Esophagus squamous epithelium (tissue), 5 donors: Measurements from ENCODE around the gene CCDC186. TPM values are rescaled to one million over a fixed set of nuclear protein-coding genes. Genes with fewer than 3 reads are reported as not detected.

ENCODE experiments used
- DNase-seq: peaks from one replicate; lab custom pipeline; 2025; lab: John Stamatoyannopoulos, UW
- H3K27ac ChIP-seq, 4 donors: fragments of 200-600 bp; sonication (generic); one replicate each; pipeline ENCODE4 v1.5.1; 2016 to 2019; ENCODE audit warnings: mild to moderate bottlenecking in 1 of 4
- H3K27me3 ChIP-seq, 4 donors: fragments of 200-600 bp; sonication (generic); 1 replicate in 3 of 4; 2 replicates in 1 of 4; pipeline versions ENCODE4 v1.5.1 to v1.6.0; 2017 to 2021; ENCODE audit warnings: antibody characterized with exemption in 1 of 4
- H3K36me3 ChIP-seq, 3 donors: fragments of 200-600 bp; sonication (generic); one replicate each; pipeline ENCODE4 v1.5.1; 2016 to 2019
- H3K4me1 ChIP-seq, 3 donors: fragments of 200-600 bp; sonication (generic); one replicate each; pipeline ENCODE4 v1.5.1; 2017 to 2019
- H3K4me3 ChIP-seq, 4 donors: fragments of 200-600 bp; sonication (generic); 1 replicate in 3 of 4; 2 replicates in 1 of 4; pipeline ENCODE4 v1.5.1; 2016 to 2019; ENCODE audit warnings: mild to moderate bottlenecking in 2 of 4, moderate library complexity in 1 of 4
- H3K9me3 ChIP-seq, 3 donors: fragments of 200-600 bp; sonication (generic); one replicate each; pipeline ENCODE4 v1.5.1; 2016 to 2019
- CTCF ChIP-seq, 6 experiments: fragments of 450-650 bp in 4 of 6; fragments of 200-600 bp in 2 of 6; sonication (generic) in 2 of 6; IDR thresholded peaks; one replicate each; pipeline ENCODE4 v1.5.1; 2016 to 2019; ENCODE audit warnings: antibody characterized with exemption in 6 of 6, mild to moderate bottlenecking in 4 of 6, moderate library complexity in 4 of 6
- POLR2A ChIP-seq, 4 donors: fragments of 450-650 bp; IDR thresholded peaks; one replicate each; pipeline ENCODE4 v1.6.1; 2017; ENCODE audit warnings: antibody characterized with exemption in 4 of 4, mild to moderate bottlenecking in 4 of 4, moderate library complexity in 3 of 4
- WGBS, 2 donors: methylation state at CpG; one replicate each; pipeline ENCODE4 v1.1.5; 2018; 5-methylcytosine and 5-hydroxymethylcytosine counted together
- intact Hi-C: fragments of 100-400 bp; cut with DNase I; formaldehyde crosslinking; loops from one replicate; pipeline ENCODE4 v1.15.0; 2022
- total RNA-seq, 4 donors: library from RNA; depleted of rRNA; stranded (reverse); fragments of >200 nt; gene quantifications; one replicate each; pipeline ENCODE4 v1.1.0, GENCODE V29; 2016
- donor health status: DM: yes; HTN: yes; CAD: no.

Gene CCDC186
- total RNA-seq, 4 donors from 2014 or later: 15.5 to 28.4 (median 23.5) TPM

- H3K36me3 ChIP-seq: no peaks in the 10 kb centered on the region
- DNase-seq: no peak
- H3K4me1 ChIP-seq: peaks cover 9 to 18% (median 11%) of the 10 kb centered on the region in 3 donors
- intact Hi-C loops: no loop called here
- H3K27ac ChIP-seq: no peak overlapping the region
- WGBS, 2 donors: 72 to 85% methylated on average over 3 of the region's 3 CpGs
- no peaks in the 10 kb centered on the region for H3K9me3 ChIP-seq
- no peak overlapping the region for H3K4me3 ChIP-seq
- TF ChIP-seq CTCF (IDR thresholded peaks at IDR 0.05): no peak
- TF ChIP-seq POLR2A (IDR thresholded peaks at IDR 0.05): no peak
- H3K27me3 ChIP-seq: peaks cover 0 to 21% (median 0%) of the 10 kb centered on the region in 4 donors
Measured at GRCh38 chr10:114096864-114097263, 77.1 kb downstream of the CCDC186 start.

GRCh38 chr10:114095559-114096337, 78.3 kb downstream of the CCDC186 start:
- H3K4me1 ChIP-seq: peaks cover 2 to 9% (median 3%) of the 10 kb centered on the region in 3 donors
- no peaks in the 10 kb centered on the region for H3K9me3 ChIP-seq
- TF ChIP-seq CTCF (IDR thresholded peaks at IDR 0.05) (no peak), POLR2A (IDR thresholded peaks at IDR 0.05) (no peak)
- no peak overlapping the region for H3K27ac ChIP-seq
- 71 to 76% methylated on average over 13 of the region's 13 CpGs for WGBS, 2 donors
- peaks cover 0 to 11% (median 0%) of the 10 kb centered on the region in 4 donors for H3K27me3 ChIP-seq
- no peaks in the 10 kb centered on the region for H3K36me3 ChIP-seq
- no peak overlapping the region for H3K4me3 ChIP-seq
- intact Hi-C loops: no loop called here
- no peak for DNase-seq

GRCh38 chr10:114094795-114095194, 79.2 kb downstream of the CCDC186 start:
- peaks cover 0 to 1% (median 0%) of the 10 kb centered on the region in 4 donors for H3K27me3 ChIP-seq
- DNase-seq: no peak
- intact Hi-C loops: no loop called here
- TF ChIP-seq CTCF (IDR thresholded peaks at IDR 0.05) (no peak), POLR2A (IDR thresholded peaks at IDR 0.05) (no peak)
- H3K36me3 ChIP-seq: no peaks in the 10 kb centered on the region
- no peaks in the 10 kb centered on the region for H3K4me1 ChIP-seq
- H3K9me3 ChIP-seq: no peaks in the 10 kb centered on the region
- WGBS, 2 donors: 78 to 100% methylated on average over 1 to 3 of the region's 3 CpGs
- no peak overlapping the region for H3K4me3 ChIP-seq
- no peak overlapping the region for H3K27ac ChIP-seq

GRCh38 chr10:114087655-114088054, 86.3 kb downstream of the CCDC186 start:
- WGBS, 2 donors: 80 to 83% methylated on average over 4 of the region's 4 CpGs
- Histone ChIP-seq H3K4me1 (no peaks in the 10 kb centered on the region), H3K4me3 (no peak overlapping the region), H3K27me3 (no peaks in the 10 kb centered on the region), H3K36me3 (no peaks in the 10 kb centered on the region), H3K27ac (no peak overlapping the region), H3K9me3 (no peaks in the 10 kb centered on the region)
- no peak for DNase-seq
- TF ChIP-seq CTCF (IDR thresholded peaks at IDR 0.05) (no peak), POLR2A (IDR thresholded peaks at IDR 0.05) (no peak)
- intact Hi-C loops: no loop called here

GRCh38 chr10:114087255-114087654, 86.7 kb downstream of the CCDC186 start:
- intact Hi-C loops: no loop called here
- Histone ChIP-seq H3K4me3 (no peak overlapping the region), H3K4me1 (no peaks in the 10 kb centered on the region), H3K9me3 (no peaks in the 10 kb centered on the region), H3K36me3 (no peaks in the 10 kb centered on the region), H3K27ac (no peak overlapping the region), H3K27me3 (no peaks in the 10 kb centered on the region)
- no peak for TF ChIP-seq POLR2A (IDR thresholded peaks at IDR 0.05)
- no peak for TF ChIP-seq CTCF (IDR thresholded peaks at IDR 0.05)
- WGBS, 2 donors: 76 to 86% methylated on average over 5 of the region's 5 CpGs
- no peak for DNase-seq
